ENCODE data around the gene PCDHB14.
"Not testable (repeated sequence)": the region's sequence is repeated elsewhere in the genome, so short reads cannot be mapped to it uniquely, and the experiment has no call there.

PCDHB14 gene

GRCh38 chr5:141201646-141202045 lies 21.5 kb upstream of the PCDHB14 start:
- in situ Hi-C loops (cut with MboI; ENCODE audit: low sequenced_read_pairs) = not testable (repeated sequence)

GRCh38 chr5:141208478-141208877 lies 14.7 kb upstream of the PCDHB14 start, which contains the start of gene PCDHB12:
TSS of gene PCDHB12 (plus strand) at chr5:141208719. CDS start at chr5:141208908, 189 bp downstream.
- in situ Hi-C loops (cut with MboI; ENCODE audit: low sequenced_read_pairs) = no loop called here

- in situ Hi-C loops (cut with MboI; ENCODE audit: low sequenced_read_pairs) = not testable (repeated sequence)
Measured at GRCh38 chr5:141210281-141210680, 12.9 kb upstream of the PCDHB14 start.

GRCh38 chr5:141210849-141211248 lies 12.3 kb upstream of the PCDHB14 start:
- in situ Hi-C loops (cut with MboI; ENCODE audit: low sequenced_read_pairs) = not testable (repeated sequence)

GRCh38 chr5:141213656-141214339 lies 9.3 kb upstream of the PCDHB14 start, which contains the start of gene PCDHB13:
TSS of gene PCDHB13 (plus strand) at chr5:141213919. CDS start at chr5:141214124, 205 bp downstream.
- in situ Hi-C loops (cut with MboI; ENCODE audit: low sequenced_read_pairs) = not testable (repeated sequence)

GRCh38 chr5:141214583-141214982 lies 8.6 kb upstream of the PCDHB14 start:
- in situ Hi-C loops (cut with MboI; ENCODE audit: low sequenced_read_pairs) = not testable (repeated sequence)

- in situ Hi-C loops (cut with MboI; ENCODE audit: low sequenced_read_pairs) = not testable (repeated sequence)
Measured at GRCh38 chr5:141215504-141215903, 7.6 kb upstream of the PCDHB14 start.

- in situ Hi-C loops (cut with MboI; ENCODE audit: low sequenced_read_pairs) = not testable (repeated sequence)
Measured at GRCh38 chr5:141216035-141216434, 7.1 kb upstream of the PCDHB14 start.

- in situ Hi-C loops (cut with MboI; ENCODE audit: low sequenced_read_pairs) = not testable (repeated sequence)
Measured at GRCh38 chr5:141224844-141225243, 1.7 kb downstream of the PCDHB14 start.

- in situ Hi-C loops (cut with MboI; ENCODE audit: low sequenced_read_pairs) = not testable (repeated sequence)
Measured at GRCh38 chr5:141225421-141225820, 2.3 kb downstream of the PCDHB14 start.

- in situ Hi-C loops (cut with MboI; ENCODE audit: low sequenced_read_pairs) = no loop called here
Measured at GRCh38 chr5:141234109-141234667, 11.0 kb downstream of the PCDHB14 start.

- in situ Hi-C loops (cut with MboI; ENCODE audit: low sequenced_read_pairs) = not testable (repeated sequence)
Measured at GRCh38 chr5:141235922-141236321, 12.8 kb downstream of the PCDHB14 start.

GRCh38 chr5:141236516-141237313 lies 13.6 kb downstream of the PCDHB14 start:
- in situ Hi-C loops (cut with MboI; ENCODE audit: low sequenced_read_pairs) = no loop called here

- in situ Hi-C loops (cut with MboI; ENCODE audit: low sequenced_read_pairs) = no loop called here
Measured at GRCh38 chr5:141241496-141241895, 18.4 kb downstream of the PCDHB14 start.

GRCh38 chr5:141245250-141245717 lies 22.1 kb downstream of the PCDHB14 start, which contains the start of gene PCDHB15:
TSS of gene PCDHB15 (plus strand) at chr5:141245395. CDS start at chr5:141245579, 184 bp downstream.
- in situ Hi-C loops (cut with MboI; ENCODE audit: low sequenced_read_pairs) = no loop called here

- in situ Hi-C loops (cut with MboI; ENCODE audit: low sequenced_read_pairs) = not testable (repeated sequence)
Measured at GRCh38 chr5:141246971-141247370, 23.8 kb downstream of the PCDHB14 start.

GRCh38 chr5:141247434-141247833 lies 24.3 kb downstream of the PCDHB14 start:
- in situ Hi-C loops (cut with MboI; ENCODE audit: low sequenced_read_pairs) = not testable (repeated sequence)

GRCh38 chr5:141250576-141250975 lies 27.4 kb downstream of the PCDHB14 start:
- in situ Hi-C loops (cut with MboI; ENCODE audit: low sequenced_read_pairs) = no loop called here

- in situ Hi-C loops (cut with MboI; ENCODE audit: low sequenced_read_pairs) = no loop called here
Measured at GRCh38 chr5:141258464-141258863, 35.3 kb downstream of the PCDHB14 start.

GRCh38 chr5:141258948-141259347 lies 35.8 kb downstream of the PCDHB14 start:
- in situ Hi-C loops (cut with MboI; ENCODE audit: low sequenced_read_pairs) = no loop called here

All from HL-60/S4 treated with retinoic acid at 250 ng/mL for 4 days and 3 days (cell line).